Left lung (tissue), 10 donors: ENCODE results near the gene CHST8. TPM values are rescaled to one million over a fixed set of nuclear protein-coding genes. Genes with fewer than 3 reads are reported as not detected.

Experiments used
- ATAC-seq: fragments of 200-7000 bp; cut with Tn5 transposase; one replicate; pipeline ENCODE4 v1.9.1; 2020; ENCODE audit warnings: moderate library complexity
- DNase-seq, 4 donors: peaks; one replicate each; pipeline ENCODE4 v3.0.0-alpha.2; 2013 to 2020
- H3K27ac ChIP-seq, 2 donors: fragments of 200-600 bp; sonication (generic) in 1 of 2; one replicate each; pipeline versions ENCODE4 v1.5.0 to v1.8.0; 2020 to 2021
- H3K27me3 ChIP-seq, 2 donors: fragments of 200-600 bp; sonication (generic) in 1 of 2; one replicate each; pipeline versions ENCODE4 v1.5.0 to v1.8.0; 2020 to 2021
- H3K36me3 ChIP-seq, 2 donors: fragments of 200-600 bp; sonication (generic) in 1 of 2; one replicate each; pipeline versions ENCODE4 v1.5.0 to v1.8.0; 2020 to 2021
- H3K4me1 ChIP-seq, 2 donors: fragments of 200-600 bp; one replicate each; pipeline ENCODE4 v1.8.0; 2021
- H3K4me3 ChIP-seq, 2 donors: fragments of 200-600 bp; sonication (generic) in 1 of 2; one replicate each; pipeline versions ENCODE4 v1.5.0 to v1.8.0; 2020 to 2021; ENCODE audit warnings: mild to moderate bottlenecking in 1 of 2
- H3K9me3 ChIP-seq, 2 donors: fragments of 200-600 bp; sonication (generic) in 1 of 2; one replicate each; pipeline versions ENCODE4 v1.5.0 to v1.8.0; 2020 to 2021
- intact Hi-C, 2 donors: fragments of 100-400 bp; cut with DNase I; formaldehyde crosslinking; loops; one replicate each; pipeline versions ENCODE4 v1.11.2 to v1.14.2; 2022
- polyA plus RNA-seq, 6 donors: library from polyadenylated mRNA; unstranded; fragments of 120-200 nt; gene quantifications; one replicate each; pipeline ENCODE4 v1.2.1, GENCODE V29; 2013; ENCODE audit not compliant: insufficient read length in 6 of 6
- total RNA-seq, 2 donors: library from RNA; stranded (reverse); fragmentation: NEBNext Ultra II Directional; extraction: Animal tissue kit (Norgen Biotek cat#: 25700); gene quantifications; one replicate each; pipeline ENCODE4 v1.2.1, GENCODE V29; 2021
- TF ChIP-seq, protein P1 (sequence below), 2 donors: fragments of 200-600 bp; sonication (generic) in 1 of 2; IDR thresholded peaks; one replicate each; pipeline versions ENCODE4 v1.5.0 to v1.8.0; 2021; ENCODE audit warnings: antibody characterized with exemption in 2 of 2
- donor health status: DM: no; HTN: yes; CAD: no.
- donor health status: DM: no; HTN: no; CAD: no.

The CHST8 gene
- total and polyA plus RNA-seq, 8 donors = 0.24 to 0.47 TPM; not detected in 6

DNA sequence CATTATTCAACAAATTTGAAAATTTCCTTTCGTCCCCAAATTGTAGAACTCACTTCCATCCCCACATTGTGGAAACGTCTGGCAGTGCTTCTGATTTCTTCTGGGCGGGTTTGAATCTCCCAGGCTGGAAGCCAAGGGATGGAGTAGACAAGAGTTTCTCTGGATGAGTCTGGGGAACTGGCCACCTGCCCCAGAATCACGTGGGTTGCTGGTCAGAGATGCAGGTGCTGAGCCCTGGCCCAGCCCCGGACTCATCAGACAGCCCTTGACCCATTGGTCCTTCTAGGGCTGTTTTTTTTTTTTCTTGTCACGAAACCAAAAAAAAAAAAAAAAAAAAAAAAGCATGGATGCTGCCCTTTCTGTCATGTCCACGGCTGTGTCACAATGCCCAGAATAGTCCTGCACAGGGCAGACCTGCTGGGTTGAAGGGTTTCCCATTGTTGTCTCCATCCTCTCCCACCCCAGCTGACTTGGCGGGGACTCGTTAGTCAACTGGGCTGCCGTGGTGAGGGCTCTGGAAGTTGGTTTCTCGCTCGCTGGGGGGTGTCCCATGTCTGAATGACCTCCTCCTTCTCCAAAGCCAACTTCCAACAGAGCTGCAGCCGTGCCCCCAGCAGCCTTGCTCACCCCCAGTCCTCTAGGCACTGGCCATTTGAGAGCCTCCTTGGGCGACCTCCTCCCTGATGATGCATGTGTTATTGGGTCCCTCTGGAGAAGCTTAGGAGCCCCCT is 12.8 kb downstream of the CHST8 start:
- H3K9me3 ChIP-seq = no peaks in the 10 kb centered on the region
- H3K4me3 ChIP-seq = no peak overlapping the region
- ATAC-seq (no peak), DNase-seq (no peak)
- TF ChIP-seq, protein P1, sequence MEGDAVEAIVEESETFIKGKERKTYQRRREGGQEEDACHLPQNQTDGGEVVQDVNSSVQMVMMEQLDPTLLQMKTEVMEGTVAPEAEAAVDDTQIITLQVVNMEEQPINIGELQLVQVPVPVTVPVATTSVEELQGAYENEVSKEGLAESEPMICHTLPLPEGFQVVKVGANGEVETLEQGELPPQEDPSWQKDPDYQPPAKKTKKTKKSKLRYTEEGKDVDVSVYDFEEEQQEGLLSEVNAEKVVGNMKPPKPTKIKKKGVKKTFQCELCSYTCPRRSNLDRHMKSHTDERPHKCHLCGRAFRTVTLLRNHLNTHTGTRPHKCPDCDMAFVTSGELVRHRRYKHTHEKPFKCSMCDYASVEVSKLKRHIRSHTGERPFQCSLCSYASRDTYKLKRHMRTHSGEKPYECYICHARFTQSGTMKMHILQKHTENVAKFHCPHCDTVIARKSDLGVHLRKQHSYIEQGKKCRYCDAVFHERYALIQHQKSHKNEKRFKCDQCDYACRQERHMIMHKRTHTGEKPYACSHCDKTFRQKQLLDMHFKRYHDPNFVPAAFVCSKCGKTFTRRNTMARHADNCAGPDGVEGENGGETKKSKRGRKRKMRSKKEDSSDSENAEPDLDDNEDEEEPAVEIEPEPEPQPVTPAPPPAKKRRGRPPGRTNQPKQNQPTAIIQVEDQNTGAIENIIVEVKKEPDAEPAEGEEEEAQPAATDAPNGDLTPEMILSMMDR (IDR thresholded peaks at IDR 0.05) = no peak
- no peaks in the 10 kb centered on the region for H3K4me1 ChIP-seq
- H3K27ac ChIP-seq = no peak overlapping the region
- H3K36me3 ChIP-seq = no peaks in the 10 kb centered on the region
- peaks cover 0 to 65% of the 10 kb centered on the region in 2 donors for H3K27me3 ChIP-seq
- intact Hi-C loops = no loop called here

DNA sequence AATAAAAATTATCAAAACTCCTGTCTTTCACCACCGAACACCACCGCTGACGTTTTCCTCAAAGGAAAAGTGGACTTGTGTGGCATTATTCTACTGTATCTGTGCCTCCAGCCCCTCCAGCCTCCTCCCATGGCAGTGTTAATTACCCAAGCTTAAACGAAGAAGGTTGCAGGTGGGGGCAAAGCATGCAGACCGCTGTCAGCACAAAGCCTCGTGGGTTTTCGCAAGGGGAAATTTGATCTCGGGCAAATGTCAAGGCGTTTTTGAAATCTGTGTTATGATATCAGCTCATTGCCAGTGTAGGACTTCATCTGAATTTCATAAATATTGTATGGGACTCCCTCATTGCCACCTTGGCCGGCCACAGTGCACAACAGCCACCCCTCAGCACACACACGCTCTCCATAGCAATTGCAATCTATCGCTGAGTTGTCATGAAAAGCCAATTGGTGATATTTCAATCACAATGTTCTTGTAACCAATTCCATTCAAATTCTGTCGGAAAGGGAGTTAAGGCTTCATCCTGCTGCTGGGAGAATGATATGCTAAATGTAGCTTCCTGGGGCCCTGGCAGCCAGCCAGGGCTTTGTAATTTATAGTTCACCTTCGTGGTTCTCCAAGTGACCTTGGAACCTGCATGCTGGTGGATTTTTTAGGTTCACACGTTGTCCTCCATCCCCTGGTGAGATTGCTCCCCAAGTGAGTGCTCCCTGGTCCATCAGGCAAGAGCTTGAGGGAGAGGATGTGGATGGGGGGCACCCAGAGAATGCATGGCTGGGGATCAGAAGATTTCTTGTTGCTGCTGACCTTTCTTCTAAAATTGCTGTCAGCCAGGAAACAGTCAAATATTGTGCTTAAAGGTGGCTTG is 16.6 kb downstream of the CHST8 start:
- H3K27me3 ChIP-seq = peaks cover 0 to 60% of the 10 kb centered on the region in 2 donors
- TF ChIP-seq, protein P1 (IDR thresholded peaks at IDR 0.05) = no peak

DNA sequence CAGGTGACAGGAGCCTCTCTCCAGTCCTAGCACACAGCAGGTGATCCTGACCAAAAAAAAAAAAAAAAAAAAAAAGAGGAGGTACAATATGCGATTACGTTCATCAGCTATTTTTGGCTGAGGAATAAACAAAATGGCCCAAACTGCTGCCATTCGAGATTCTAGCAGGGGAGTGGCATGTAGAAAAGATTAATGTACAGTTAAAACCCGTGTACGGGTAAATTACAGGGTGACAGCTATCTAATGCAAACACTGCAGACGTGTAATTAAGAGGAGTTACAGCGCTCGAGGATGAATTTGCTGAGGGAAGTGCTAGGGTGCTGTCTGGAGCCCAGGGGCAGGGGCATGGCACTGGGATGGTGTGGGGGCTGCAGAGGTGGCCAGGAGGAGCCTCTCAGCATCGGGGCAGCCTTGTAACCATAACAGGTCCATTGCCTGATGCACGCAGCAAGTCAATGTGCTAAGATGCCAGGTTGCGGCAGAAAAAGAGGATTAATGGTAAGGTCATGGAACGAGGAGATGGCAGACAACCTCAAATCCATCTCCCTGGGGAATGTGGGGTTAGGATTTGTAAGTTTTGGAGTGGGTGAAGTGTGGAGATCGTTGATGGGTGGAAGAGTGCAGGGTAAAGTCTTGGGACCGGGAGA is 17.4 kb downstream of the CHST8 start:
- Histone ChIP-seq H3K4me1 (no peaks in the 10 kb centered on the region), H3K27ac (no peak overlapping the region), H3K36me3 (no peaks in the 10 kb centered on the region), H3K27me3 (peaks cover 0 to 58% of the 10 kb centered on the region in 2 donors), H3K4me3 (no peak overlapping the region), H3K9me3 (no peaks in the 10 kb centered on the region)
- TF ChIP-seq, protein P1 (IDR thresholded peaks at IDR 0.05) = no peak
- intact Hi-C loops = no loop called here
- DNase-seq = no peak
- ATAC-seq = no peak

More for the DNA sequence above, 16.6 kb downstream of the CHST8 start:
- ATAC-seq = no peak
- Histone ChIP-seq H3K4me1 (no peaks in the 10 kb centered on the region), H3K9me3 (no peaks in the 10 kb centered on the region), H3K4me3 (no peak overlapping the region), H3K36me3 (no peaks in the 10 kb centered on the region), H3K27ac (no peak overlapping the region)
- DNase-seq = no peak
- intact Hi-C loops = no loop called here

DNA sequence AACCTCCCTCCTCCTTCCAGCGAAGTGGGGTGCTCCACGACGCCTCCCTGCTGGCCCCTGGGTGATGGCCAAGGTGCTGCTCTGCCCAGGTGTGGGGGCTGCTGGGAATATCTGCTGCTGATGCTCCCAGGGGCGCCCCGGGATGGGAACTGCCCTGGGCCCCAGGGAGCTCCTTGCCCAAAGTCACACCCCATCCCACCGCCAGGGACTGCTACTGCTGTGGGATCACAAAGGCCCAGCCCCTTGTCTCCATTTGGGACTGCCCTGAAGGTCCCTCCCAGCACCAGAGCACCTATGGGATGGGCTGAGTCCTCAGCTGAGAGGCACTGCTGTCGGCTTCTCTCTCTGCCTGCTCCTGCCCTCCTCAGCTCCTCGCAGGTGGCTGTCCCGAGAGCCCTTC is 19.0 kb downstream of the CHST8 start:
- Histone ChIP-seq H3K27me3 (peaks cover 0 to 51% of the 10 kb centered on the region in 2 donors), H3K4me3 (no peak overlapping the region), H3K4me1 (no peaks in the 10 kb centered on the region), H3K27ac (no peak overlapping the region), H3K36me3 (no peaks in the 10 kb centered on the region), H3K9me3 (no peaks in the 10 kb centered on the region)
- DNase-seq (no peak), ATAC-seq (no peak)
- TF ChIP-seq, protein P1 (IDR thresholded peaks at IDR 0.05) = no peak
- intact Hi-C loops = no loop called here

DNA sequence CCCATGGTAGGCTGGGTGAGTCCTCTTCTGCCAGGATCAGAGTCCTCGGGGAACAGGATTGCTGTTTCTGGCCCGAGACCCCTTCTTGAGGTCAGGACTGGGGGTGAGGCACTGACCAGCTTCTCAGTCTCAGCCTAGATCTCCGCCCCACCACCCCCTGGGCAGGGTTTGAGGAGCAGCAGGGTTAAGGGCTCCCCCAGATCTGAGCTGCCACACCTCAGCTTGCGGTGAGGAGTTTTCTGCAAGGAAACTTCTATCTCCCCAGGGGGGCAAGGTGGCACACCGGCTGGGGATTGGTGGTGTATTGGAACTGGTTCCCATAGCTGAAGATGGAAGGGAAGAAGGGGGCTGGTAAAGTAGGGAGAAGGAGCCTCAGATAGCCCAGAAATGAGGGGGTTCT is 19.5 kb downstream of the CHST8 start:
- TF ChIP-seq, protein P1 (IDR thresholded peaks at IDR 0.05) = no peak
- no peaks in the 10 kb centered on the region for H3K36me3 ChIP-seq
- intact Hi-C loops = no loop called here
- no peak overlapping the region for H3K27ac ChIP-seq
- peaks cover 0 to 51% of the 10 kb centered on the region in 2 donors for H3K27me3 ChIP-seq
- no peak for ATAC-seq
- no peak overlapping the region for H3K4me3 ChIP-seq
- DNase-seq = no peak
- H3K4me1 ChIP-seq = no peaks in the 10 kb centered on the region
- H3K9me3 ChIP-seq = no peaks in the 10 kb centered on the region
